Suppressor macrophage treated with lipopolysaccharide for 4 hours (primary cell): ENCODE measurements around the gene TBXT.
"Not testable (repeated sequence)": the region's sequence is repeated elsewhere in the genome, so short reads cannot be mapped to it uniquely, and the experiment has no call there.

Experiments
- DNase-seq: peaks from one replicate; pipeline ENCODE4 v3.0.0-alpha.2; 2020

TBXT gene

DNA sequence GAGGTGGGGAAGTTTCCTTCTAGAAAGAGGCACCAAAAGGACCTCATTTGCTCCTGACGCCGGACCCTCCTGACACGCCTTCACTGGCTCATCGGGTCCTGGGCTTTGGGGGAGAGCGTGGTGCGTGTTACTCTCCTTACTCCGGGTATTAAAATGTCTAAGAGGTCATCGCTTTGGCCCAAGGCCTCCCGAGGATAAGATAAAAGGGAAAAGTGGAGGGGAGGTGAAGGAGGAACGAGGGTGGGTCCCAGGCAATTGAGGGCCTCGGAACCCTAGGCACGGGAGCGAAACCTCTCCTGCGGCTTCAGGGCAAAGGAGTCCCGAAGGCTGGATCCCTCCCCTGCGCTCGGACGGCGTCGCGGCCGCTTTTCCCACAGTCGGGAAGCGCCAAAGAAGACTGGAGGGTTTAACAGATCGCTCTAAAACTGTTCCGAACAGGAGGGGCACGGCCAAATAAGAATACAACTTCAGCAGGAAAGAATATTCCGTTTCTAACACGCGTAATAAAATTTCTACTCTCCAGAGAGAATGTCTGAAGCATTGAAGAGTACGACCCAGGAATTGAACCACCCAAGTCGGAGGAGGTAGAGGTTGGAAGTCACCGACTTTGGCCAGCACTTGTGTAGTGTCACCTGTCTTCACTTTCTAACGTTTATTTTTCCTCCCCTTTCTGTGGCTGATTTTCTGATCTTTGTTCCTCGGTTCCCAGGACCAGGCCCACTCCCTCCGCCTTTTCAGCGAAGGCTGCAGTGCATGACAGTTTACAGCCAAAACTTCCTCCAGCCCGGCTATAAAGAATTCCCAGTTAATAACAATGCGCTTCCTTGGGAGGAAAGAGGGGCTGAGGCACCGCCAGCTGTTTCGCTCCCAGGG, 2.1 kb upstream of the TBXT start:
- DNase-seq, result no peak

GRCh38 chr6:166168616-166169548, 1.2 kb upstream of the TBXT start:
- no peak for DNase-seq

DNA sequence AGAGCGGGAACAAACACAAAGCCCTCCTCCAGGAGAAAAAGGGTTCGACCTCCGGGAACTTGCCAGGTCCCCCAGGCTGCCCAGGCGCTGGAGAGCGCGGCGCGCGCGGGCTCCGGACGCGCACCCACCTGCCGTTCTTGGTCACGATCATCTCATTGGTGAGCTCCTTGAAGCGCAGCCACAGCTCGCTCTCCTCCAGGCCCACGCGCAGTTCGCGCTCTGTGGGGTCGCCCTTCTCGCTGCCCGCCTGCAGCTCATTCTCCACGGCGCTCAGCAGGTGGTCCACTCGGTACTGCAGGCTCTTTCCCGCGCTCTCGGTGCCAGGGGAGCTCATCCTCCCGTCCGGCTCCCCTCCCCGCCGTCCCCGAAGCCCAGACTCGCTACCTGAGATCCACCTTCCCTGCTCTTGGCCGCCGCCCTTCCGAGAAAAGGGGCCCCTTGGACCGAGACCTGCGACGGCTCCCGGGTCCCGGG, 356 bp downstream of the TBXT start:
- no peak for DNase-seq

- DNase-seq, result no peak
Observed at GRCh38 chr6:166166314-166167257, 1.1 kb downstream of the TBXT start.

DNA sequence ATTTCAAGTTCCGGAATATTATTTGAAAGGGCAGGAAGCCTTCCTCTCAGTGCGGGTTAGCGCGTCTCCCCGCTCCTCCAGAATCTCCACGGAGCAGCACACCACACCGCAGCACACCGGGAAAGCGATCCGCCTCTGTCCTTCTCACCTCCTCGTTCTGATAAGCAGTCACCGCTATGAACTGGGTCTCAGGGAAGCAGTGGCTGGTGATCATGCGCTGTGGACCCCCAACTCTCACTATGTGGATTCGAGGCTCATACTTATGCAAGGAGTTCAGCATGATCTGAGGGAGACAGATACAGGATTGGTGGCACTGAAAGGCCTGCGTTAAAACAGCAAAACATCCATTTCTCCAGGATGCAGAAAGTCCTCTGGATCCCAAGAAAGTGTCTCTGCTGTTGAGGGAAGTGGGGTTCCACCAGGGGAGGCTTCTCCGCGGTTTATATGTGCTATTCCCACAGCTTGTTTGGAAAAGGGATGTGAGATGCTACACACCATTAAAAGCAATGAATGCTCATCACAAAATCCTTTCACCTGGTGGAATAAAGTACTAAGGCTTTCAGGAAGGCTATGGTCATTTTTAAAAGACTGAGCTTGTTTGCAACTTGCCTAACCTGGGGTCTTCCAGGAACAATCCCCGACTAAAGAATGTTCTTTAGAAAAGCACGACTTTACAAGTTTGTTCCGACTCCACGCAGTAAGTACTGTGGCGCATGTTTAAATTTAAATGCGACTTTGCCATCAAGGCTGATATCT, 1.9 kb downstream of the TBXT start:
- DNase-seq, result no peak

GRCh38 chr6:166162599-166163342, 4.9 kb downstream of the TBXT start:
- no peak for DNase-seq

GRCh38 chr6:166157930-166158617, 9.6 kb downstream of the TBXT start:
- DNase-seq, result no peak

GRCh38 chr6:166156942-166157341, 10.7 kb downstream of the TBXT start:
- DNase-seq, result no peak

- DNase-seq, result no peak
Observed at GRCh38 chr6:166153966-166154365, 13.7 kb downstream of the TBXT start.

GRCh38 chr6:166152660-166153059, 15.0 kb downstream of the TBXT start:
- no peak for DNase-seq

GRCh38 chr6:166151798-166152197, 15.9 kb downstream of the TBXT start:
- DNase-seq, result no peak

GRCh38 chr6:166145751-166146150, 21.9 kb downstream of the TBXT start:
- DNase-seq, result no peak

- DNase-seq, result no peak
Observed at GRCh38 chr6:166143011-166143410, 24.6 kb downstream of the TBXT start.

- no peak for DNase-seq
Observed at GRCh38 chr6:166127624-166128472, 39.8 kb downstream of the TBXT start.

GRCh38 chr6:166123115-166123514, 44.5 kb downstream of the TBXT start:
- DNase-seq, result not testable (repeated sequence)

DNA sequence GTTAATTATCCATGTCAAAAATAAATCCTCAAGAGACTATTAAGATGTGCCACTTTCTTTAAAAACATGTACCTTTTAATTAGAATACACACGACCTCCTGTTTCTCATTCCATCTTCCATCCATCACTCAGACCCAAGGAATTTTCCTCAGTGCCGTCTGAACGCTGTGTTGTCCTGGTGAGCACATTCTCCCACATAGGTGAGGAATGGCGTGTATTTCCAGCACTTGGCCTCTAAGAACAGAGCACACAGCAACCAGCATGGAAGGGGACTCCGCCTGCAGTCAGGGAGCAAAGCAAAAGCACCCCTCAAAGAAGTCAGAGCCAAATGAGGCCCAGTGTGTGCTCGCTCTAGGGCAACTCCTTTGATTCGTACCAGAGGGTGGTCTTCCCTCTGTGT, 45.9 kb downstream of the TBXT start:
- no peak for DNase-seq

GRCh38 chr6:166119116-166119911, 48.3 kb downstream of the TBXT start:
- no peak for DNase-seq

DNA sequence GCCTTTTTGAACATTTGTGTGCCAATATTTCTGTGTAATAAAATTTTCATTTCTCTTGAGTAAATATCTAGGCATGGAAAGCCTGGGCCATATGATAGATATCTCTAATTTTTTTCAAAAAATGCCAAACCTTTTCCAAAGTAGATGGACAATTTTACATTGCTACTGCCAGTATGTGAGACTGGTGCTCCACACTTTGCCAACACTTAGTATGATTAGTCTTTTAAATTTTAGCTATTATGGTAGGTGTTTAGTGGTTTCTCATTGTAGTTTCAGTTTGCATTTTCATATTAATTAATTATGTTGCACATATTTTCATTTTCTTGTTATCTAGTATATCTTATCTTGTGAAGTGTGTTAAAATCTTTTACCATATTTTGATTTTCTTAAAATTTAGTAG, 52.0 kb downstream of the TBXT start:
- DNase-seq, result no peak

DNA sequence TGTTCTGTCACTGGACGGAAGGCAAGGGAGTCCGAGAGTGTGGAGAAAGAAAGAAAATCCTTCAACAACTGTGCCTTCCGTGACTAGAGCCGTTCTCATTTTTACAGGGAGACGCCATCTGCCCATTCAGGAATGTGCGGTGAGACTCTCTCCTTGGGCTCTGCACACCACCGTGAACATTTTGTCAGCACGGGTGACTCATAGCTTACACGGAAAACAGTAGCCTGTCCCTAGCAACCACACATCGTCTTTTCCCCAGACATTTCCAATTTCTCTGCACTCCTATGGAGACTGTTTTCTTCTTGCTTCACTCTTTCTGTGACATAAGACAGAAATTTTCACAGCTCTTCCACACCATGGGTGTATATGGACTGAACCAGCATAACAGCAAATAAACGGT, 55.1 kb downstream of the TBXT start:
- no peak for DNase-seq
